NCI-H1092 (cell line): ENCODE data around the gene HAO1.
"Not testable (repeated sequence)": the region's sequence is repeated elsewhere in the genome, so short reads cannot be mapped to it uniquely, and the experiment has no call there.

ENCODE experiments used
- DNase-seq: peaks from one replicate; lab custom pipeline; 2025; lab: John Stamatoyannopoulos, UW

Gene HAO1

DNA sequence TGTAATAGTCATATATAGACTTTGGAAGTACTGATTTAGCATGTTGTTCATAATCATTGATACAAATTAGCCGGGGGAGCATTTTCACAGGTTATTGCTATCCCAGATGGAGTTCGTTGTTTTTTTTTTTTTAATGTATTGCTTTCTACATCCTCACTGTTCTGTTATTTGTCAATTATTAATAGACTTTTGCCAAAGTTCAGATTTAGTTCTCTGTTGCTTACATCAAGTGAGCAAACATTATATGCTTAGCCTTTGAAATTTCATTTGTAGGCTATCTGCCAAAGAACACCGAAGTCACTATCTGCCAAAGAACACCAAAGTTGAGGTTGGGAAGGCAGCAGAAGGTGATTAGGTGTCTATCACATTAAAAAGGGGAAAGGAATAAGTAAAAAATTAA, at the start of gene HAO1:
TSS of gene HAO1 (minus strand) at position 118 of the 400 bp plus-strand sequence. CDS start at position 82, 36 bp downstream.
- no peak for DNase-seq

DNA sequence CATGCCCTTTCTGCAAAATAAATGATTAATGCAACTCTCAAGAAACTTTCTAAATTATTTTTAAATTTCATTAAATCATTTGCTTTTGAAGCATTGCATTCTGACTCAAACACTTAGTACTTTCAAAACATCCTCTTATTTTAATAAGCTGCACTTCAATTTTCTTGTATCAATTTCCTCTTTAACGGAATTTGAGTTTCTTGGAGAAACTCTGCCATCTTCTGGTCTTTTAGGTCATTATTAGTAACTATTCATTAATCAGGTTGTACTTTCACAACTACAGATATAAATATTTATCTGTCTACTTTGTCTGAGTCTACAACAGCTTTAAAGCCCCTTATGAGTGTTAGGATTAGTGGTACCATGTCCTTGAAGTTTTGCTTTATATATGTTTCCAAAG, 49.1 kb upstream of the HAO1 start:
- DNase-seq = no peak

DNA sequence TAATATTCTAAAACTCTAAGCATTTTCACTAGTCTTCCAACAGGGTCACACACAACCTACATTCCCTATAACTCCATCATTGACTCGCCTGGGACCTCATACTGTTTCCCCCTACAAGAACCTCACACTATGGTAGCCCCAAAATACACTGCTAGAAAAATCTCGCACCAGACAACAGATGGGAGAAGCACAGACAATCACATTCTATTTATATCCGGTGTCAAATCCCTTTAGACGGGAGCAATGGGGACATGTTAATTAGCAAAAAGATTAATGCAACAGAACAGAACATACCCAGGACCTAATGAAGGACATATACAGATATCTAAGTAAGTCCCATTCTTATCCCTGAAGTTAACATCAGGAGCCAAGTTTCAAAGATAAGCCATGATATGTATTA, 45.7 kb upstream of the HAO1 start:
- DNase-seq = no peak

DNA sequence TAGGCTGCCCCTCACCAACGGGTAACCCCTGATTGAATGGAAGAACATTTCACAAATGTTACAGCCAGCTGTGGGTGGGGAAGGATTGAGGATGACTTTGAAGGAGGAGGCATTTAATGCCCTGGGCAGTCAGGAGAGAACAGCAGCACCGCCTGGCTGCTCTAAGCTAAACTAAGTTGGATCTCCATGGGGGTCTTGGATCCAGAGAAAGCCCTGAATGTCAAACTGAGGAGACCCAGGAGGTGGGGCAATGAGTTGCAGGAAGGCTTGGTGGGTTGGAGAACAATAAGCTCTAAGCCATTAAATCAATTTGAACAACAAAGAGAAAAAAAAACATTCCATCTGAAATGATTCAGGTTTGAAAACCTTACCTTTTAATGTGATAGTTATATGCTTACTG, 43.9 kb upstream of the HAO1 start:
- DNase-seq = no peak

DNA sequence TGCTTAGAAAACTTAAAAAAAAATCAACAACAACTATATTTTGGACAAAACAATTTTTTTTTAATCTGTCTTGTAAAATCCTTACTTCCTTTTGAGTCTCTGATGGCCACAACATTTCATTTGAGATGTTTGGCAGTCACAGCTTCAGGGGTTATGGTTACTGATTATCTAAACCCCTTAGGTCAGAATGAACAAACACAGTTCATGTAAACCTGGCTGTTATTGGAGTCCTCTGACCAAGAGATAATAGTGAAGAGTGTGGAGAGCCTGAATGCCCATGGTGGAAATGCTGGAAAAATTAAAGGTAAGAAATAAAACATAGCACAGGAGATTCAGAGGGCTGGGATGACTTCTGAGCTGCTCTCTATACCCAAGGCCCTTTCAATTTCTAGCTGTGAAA, 41.1 kb upstream of the HAO1 start:
- DNase-seq = no peak

GRCh38 chr20:7980332-7981046, 40.2 kb upstream of the HAO1 start:
- DNase-seq = no peak

GRCh38 chr20:7977709-7978108, 37.5 kb upstream of the HAO1 start:
- DNase-seq = no peak

DNA sequence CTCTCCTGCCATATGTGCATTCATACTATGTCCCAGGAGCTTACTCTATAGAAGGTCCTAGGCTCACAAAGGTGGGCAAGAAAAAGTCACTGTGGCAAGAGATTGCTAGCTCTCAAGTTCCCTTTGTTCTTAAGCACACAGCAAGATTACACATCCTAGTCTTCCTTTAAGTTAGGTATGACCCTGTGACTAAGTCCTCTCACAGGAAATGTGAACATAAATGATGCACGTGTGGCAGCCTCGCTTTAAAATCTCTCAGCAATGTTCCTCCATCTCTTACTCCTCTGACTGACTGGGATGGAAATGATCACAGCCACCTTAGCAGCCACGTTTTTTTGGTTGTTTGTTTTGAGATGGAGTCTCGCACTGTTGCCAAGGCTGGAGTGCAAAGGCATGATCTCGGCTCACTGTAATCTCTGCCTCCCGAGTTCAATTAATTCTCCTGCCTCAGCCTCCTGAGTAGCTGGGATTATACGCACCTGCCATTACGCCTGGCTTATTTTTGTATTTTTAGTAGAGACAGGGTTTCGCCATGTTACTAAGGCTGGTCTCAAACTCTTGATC, 35.7 kb upstream of the HAO1 start:
- DNase-seq = no peak

DNA sequence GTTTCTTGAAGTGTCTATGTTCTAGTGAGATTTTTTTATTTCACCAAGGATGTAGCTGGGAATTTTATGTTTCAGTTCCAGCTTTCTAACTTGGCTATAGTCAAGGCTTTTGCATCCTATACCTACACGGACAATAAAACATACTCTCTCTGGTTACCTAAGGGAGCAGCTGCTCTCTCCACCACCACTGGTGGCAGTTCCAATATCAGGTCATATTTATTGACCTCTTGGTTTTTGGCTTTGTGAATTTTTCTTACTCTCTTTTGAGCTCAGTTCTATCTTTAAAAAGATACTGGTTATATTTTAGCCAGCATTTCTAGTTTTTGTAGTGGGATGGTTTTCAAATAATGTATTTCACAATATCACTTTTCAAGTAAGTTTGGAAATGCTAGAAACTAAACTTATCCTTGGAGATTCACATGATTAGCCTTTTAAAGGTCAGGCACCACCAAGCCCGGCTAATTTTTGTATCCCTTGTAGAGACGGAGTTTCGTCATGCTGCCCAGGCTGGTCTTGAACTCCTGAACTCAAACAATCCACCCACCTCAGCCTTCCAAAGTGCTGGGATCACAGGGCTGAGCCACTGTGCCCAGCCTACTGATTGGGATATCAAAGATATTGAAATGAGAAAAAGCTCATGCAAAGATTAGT, 34.7 kb upstream of the HAO1 start:
- no peak for DNase-seq

- no peak for DNase-seq
Measured at GRCh38 chr20:7971536-7972280, 31.4 kb upstream of the HAO1 start.

GRCh38 chr20:7967199-7967844, 27.1 kb upstream of the HAO1 start:
- DNase-seq = no peak

- peak; percentile 16 for DNase-seq
Measured at GRCh38 chr20:7966176-7966575, 25.9 kb upstream of the HAO1 start.

DNA sequence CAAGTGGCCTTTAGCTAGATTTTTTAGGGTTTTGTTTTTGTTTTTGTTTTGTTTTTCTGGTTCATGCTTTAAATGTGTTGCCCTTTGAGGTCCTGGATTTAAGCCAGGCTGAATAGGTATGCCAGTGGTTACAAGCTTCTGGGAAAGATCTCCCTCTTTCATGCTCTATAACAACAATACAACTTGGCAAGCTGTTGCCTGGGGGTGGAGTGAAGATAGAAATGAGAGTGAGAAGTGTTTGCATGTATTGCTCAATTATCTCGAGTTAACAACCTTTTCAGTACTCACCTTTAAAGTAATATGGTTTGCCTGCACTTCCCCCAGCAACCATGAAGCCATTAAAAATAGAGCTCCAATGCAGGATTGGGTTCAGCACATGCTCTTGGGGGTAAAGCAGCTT, 19.2 kb upstream of the HAO1 start:
- peak; percentile 20 for DNase-seq

DNA sequence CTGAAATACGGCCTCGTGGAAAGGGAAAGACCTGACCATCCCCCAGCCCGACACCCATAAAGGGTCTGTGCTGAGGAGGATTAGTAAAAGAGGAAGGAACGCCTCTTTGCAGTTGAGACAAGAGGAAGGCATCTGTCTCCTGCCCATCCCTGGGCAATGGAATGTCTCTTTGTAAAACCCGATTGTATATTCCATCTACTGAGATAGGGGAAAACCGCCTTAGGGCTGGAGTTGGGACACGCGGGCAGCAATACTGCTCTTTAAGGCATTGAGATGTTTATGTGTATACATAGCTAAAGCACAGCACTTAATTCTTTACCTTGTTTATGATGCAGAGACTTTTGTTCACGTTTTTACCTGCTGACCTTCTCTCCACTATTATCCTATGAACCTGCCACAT, 16.3 kb upstream of the HAO1 start:
- DNase-seq = not testable (repeated sequence)

GRCh38 chr20:7950387-7950786, 10.1 kb upstream of the HAO1 start:
- DNase-seq = no peak

- DNase-seq = no peak
Measured at GRCh38 chr20:7943891-7944290, 3.6 kb upstream of the HAO1 start.

- DNase-seq = no peak
Measured at GRCh38 chr20:7939663-7940062, 595 bp downstream of the HAO1 start.

- DNase-seq = no peak
Measured at GRCh38 chr20:7938058-7938457, 2.2 kb downstream of the HAO1 start.

GRCh38 chr20:7937328-7937727, 2.9 kb downstream of the HAO1 start:
- no peak for DNase-seq

GRCh38 chr20:7935027-7935551, 5.2 kb downstream of the HAO1 start:
- DNase-seq = no peak

- DNase-seq = no peak
Measured at GRCh38 chr20:7933346-7933745, 6.9 kb downstream of the HAO1 start.

- DNase-seq = no peak
Measured at GRCh38 chr20:7930343-7930742, 9.9 kb downstream of the HAO1 start.
